OCI-LY1 (cell line): ENCODE measurements around the gene DNAAF8.

Source experiments
- EZH2 ChIP-seq: fragments of 200-600 bp; sonication (generic), shearing (Covaris generic); IDR thresholded peaks from 2 replicates; pipeline ENCODE4 v1.8.0; 2017; ENCODE audit warnings: borderline replicate concordance, mixed run types, mild to moderate bottlenecking, antibody characterized with exemption, low read length, moderate library complexity, mixed read lengths
- TF ChIP-seq, protein P1 (sequence below): fragments of 200-600 bp; sonication (generic), shearing (Covaris generic); IDR thresholded peaks from 2 replicates; pipeline ENCODE4 v1.5.1; 2017; ENCODE audit warnings: mild to moderate bottlenecking, antibody characterized with exemption, low read length, moderate library complexity, mixed read lengths

DNA sequence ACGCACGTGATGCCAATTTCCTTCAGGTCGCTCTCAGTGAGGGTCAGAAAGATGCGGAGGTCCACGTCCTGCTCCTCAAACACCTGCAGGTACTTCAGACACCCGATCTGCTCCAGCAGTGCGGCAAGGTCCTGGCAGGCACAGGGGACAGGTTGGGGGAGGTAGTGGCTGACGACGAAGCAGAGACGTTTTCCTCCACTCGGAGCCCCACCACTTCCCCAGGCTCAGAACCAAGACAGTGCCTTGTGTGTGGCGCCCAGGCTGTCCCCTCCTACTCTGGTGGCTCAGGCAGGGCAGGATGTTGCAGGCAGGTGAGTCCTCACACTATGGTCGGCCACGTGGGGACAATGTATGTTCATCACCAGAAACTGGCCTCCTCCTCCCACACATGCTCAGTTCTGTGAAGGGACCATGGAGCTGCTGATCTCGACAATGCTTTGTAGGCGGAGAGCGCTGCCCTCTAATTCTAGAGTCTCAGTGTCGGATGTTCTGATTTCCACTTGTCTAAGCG, 35.2 kb upstream of the DNAAF8 start:
- TF ChIP-seq, protein P1, sequence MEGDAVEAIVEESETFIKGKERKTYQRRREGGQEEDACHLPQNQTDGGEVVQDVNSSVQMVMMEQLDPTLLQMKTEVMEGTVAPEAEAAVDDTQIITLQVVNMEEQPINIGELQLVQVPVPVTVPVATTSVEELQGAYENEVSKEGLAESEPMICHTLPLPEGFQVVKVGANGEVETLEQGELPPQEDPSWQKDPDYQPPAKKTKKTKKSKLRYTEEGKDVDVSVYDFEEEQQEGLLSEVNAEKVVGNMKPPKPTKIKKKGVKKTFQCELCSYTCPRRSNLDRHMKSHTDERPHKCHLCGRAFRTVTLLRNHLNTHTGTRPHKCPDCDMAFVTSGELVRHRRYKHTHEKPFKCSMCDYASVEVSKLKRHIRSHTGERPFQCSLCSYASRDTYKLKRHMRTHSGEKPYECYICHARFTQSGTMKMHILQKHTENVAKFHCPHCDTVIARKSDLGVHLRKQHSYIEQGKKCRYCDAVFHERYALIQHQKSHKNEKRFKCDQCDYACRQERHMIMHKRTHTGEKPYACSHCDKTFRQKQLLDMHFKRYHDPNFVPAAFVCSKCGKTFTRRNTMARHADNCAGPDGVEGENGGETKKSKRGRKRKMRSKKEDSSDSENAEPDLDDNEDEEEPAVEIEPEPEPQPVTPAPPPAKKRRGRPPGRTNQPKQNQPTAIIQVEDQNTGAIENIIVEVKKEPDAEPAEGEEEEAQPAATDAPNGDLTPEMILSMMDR, result no peak
- TF ChIP-seq EZH2, result no peak
